Nephron progenitor cell (in vitro differentiated cells): ENCODE results near the gene TTC27.
A peak's percentile ranks its signal among the peaks of the same experiment; 100 is the strongest.

Experiments
- DNase-seq: peaks from one replicate; pipeline ENCODE4 v3.0.0; 2021
- H3K27ac Mint-ChIP-seq: 2 replicates; pipeline ENCODE4 v1.8.0; 2021; ENCODE audit warnings: mild to moderate bottlenecking, moderate library complexity, mixed read lengths
- H3K27me3 Mint-ChIP-seq: 2 replicates; pipeline ENCODE4 v1.8.0; 2021; ENCODE audit warnings: mild to moderate bottlenecking, low read depth, mixed read lengths; ENCODE audit not compliant: poor library complexity
- H3K36me3 Mint-ChIP-seq: 2 replicates; pipeline ENCODE4 v1.8.0; 2021; ENCODE audit warnings: low read depth, mixed read lengths
- H3K4me1 Mint-ChIP-seq: 2 replicates; pipeline ENCODE4 v1.8.0; 2021; ENCODE audit warnings: mixed read lengths
- H3K4me3 Mint-ChIP-seq: 2 replicates; pipeline ENCODE4 v1.8.0; 2021; ENCODE audit warnings: mild to moderate bottlenecking, moderate library complexity, mixed read lengths
- H3K9me3 Mint-ChIP-seq: 2 replicates; pipeline ENCODE4 v1.8.0; 2021; ENCODE audit warnings: mild to moderate bottlenecking, moderate library complexity, mixed read lengths
- TF ChIP-seq, protein P1 (sequence below): fragments of 200-600 bp; sonication (generic); IDR thresholded peaks from 2 replicates; pipeline ENCODE4 v1.5.0; 2021; ENCODE audit warnings: antibody characterized with exemption

TTC27 gene

GRCh38 chr2:32805104-32806095 lies 177.6 kb downstream of the TTC27 start:
- Mint-ChIP-seq H3K4me1 (no peaks in the 10 kb centered on the region), H3K27me3 (no peaks in the 10 kb centered on the region), H3K9me3 (no peaks in the 10 kb centered on the region), H3K36me3 (peaks cover 29% of the 10 kb centered on the region), H3K27ac (no peak overlapping the region), H3K4me3 (no peak overlapping the region)
- TF ChIP-seq, protein P1, sequence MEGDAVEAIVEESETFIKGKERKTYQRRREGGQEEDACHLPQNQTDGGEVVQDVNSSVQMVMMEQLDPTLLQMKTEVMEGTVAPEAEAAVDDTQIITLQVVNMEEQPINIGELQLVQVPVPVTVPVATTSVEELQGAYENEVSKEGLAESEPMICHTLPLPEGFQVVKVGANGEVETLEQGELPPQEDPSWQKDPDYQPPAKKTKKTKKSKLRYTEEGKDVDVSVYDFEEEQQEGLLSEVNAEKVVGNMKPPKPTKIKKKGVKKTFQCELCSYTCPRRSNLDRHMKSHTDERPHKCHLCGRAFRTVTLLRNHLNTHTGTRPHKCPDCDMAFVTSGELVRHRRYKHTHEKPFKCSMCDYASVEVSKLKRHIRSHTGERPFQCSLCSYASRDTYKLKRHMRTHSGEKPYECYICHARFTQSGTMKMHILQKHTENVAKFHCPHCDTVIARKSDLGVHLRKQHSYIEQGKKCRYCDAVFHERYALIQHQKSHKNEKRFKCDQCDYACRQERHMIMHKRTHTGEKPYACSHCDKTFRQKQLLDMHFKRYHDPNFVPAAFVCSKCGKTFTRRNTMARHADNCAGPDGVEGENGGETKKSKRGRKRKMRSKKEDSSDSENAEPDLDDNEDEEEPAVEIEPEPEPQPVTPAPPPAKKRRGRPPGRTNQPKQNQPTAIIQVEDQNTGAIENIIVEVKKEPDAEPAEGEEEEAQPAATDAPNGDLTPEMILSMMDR = no peak
- DNase-seq = no peak

DNA sequence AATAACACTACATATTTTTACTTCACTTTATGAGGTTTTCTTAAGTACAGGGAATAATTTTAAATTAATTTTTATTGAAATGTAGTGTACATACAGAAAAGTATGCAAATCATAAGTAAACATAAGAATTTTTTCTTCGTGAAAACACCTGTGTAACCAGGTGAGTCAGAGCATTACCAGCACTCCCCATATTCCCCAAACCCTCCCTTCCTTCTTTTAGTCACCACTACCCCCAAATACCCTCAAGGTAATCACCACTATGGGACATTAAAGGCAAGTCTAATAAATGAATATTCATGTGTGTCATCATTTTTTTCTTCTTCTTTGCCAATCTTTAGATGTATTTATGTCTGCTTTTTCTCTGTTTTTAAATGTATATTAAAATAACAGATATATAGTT lies 179.0 kb downstream of the TTC27 start:
- Mint-ChIP-seq H3K4me1 (no peaks in the 10 kb centered on the region), H3K4me3 (no peak overlapping the region), H3K27me3 (no peaks in the 10 kb centered on the region), H3K9me3 (no peaks in the 10 kb centered on the region), H3K27ac (no peak overlapping the region), H3K36me3 (peaks cover 38% of the 10 kb centered on the region)
- TF ChIP-seq, protein P1 = no peak
- no peak for DNase-seq

DNA sequence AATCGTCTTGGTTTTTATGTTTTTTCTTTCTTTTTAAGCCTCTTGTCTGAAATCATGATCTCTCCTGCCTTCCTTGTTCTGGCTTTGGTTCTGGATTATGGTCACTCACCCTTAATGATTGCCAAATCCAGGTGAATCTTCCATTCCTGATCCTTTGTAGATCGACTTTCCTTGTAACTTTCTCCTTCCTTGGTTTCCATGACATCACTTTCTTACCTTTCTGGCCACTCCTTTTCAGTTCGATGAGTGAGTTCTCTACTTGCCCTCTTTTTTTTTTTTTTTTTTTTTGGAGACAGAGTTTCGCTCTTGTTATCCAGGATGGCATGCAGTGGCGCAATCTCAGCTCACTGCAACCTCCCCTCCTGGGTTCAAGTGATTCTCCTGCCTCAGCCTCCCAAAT lies 179.8 kb downstream of the TTC27 start:
- Mint-ChIP-seq H3K9me3 (no peaks in the 10 kb centered on the region), H3K27ac (no peak overlapping the region)

DNA sequence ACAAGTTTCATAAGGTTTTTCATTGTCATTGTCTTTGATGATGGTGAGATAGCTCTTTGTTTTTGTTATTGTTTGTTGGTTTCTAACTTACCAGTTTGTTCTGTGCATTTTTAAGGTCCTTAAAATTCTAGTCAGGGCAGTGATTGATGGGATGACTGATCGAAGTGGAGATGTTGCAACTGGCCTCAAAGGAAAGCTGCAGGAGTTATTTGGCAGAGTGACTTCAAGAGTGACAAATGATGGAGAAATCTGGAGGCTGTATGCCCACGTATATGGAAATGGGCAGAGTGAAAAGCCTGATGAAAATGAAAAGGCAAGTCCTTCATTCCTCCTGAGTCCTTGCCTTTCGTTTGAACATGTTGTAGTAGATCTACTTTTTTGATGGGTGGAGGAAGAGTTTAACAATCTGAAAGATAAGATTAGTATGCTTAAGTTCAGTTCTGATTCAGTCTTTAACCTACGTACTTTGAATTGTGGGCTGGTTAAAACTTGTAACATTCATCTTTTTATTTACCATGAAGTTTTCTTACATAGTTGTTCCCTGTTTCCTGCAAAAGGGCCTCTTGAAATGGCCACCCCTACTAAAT lies 183.2 kb downstream of the TTC27 start:
- Mint-ChIP-seq H3K27me3 (no peaks in the 10 kb centered on the region), H3K36me3 (peaks cover 48% of the 10 kb centered on the region), H3K4me1 (no peaks in the 10 kb centered on the region), H3K9me3 (no peaks in the 10 kb centered on the region), H3K27ac (peak overlapping the region; percentile 12), H3K4me3 (no peak overlapping the region)
- TF ChIP-seq, protein P1 = no peak
- DNase-seq = no peak

More for the DNA sequence above, 179.8 kb downstream of the TTC27 start:
- no peaks in the 10 kb centered on the region for H3K4me1 Mint-ChIP-seq
- no peak for DNase-seq
- no peaks in the 10 kb centered on the region for H3K27me3 Mint-ChIP-seq
- peaks cover 40% of the 10 kb centered on the region for H3K36me3 Mint-ChIP-seq
- TF ChIP-seq, protein P1 = no peak
- H3K4me3 Mint-ChIP-seq = no peak overlapping the region

DNA sequence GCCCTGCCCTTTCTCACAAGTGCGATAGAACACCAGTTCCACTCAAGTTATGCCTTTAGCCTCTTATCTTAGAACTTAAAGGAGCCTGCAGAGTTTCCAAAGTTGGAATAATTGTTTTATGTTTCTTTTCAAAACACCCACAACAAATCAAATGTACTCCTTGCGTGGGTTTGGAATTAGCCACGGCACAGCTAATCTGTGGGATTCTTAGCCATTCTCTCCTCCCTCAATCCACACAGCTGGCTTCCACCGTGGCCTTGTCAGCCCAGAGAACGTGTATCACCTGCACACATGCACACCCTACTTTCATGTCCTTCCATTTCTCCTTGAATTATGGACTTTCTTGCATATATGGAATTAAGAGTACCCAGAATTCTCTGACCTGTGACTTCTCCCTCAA lies 183.8 kb downstream of the TTC27 start:
- H3K27ac Mint-ChIP-seq = no peak overlapping the region
- H3K9me3 Mint-ChIP-seq = no peaks in the 10 kb centered on the region
- H3K36me3 Mint-ChIP-seq = peaks cover 48% of the 10 kb centered on the region
- DNase-seq = no peak
- H3K4me3 Mint-ChIP-seq = no peak overlapping the region
- no peaks in the 10 kb centered on the region for H3K27me3 Mint-ChIP-seq
- H3K4me1 Mint-ChIP-seq = no peaks in the 10 kb centered on the region
- TF ChIP-seq, protein P1 = no peak
